ENCODE results near the gene ZFAND3. TPM values are rescaled to one million over a fixed set of nuclear protein-coding genes. Genes with fewer than 3 reads are reported as not detected.

Gene ZFAND3
- polyA plus RNA-seq, 2 of the 4 experiments (the other 2 are of a cell fraction): 12.0 to 50.0 TPM

DNA sequence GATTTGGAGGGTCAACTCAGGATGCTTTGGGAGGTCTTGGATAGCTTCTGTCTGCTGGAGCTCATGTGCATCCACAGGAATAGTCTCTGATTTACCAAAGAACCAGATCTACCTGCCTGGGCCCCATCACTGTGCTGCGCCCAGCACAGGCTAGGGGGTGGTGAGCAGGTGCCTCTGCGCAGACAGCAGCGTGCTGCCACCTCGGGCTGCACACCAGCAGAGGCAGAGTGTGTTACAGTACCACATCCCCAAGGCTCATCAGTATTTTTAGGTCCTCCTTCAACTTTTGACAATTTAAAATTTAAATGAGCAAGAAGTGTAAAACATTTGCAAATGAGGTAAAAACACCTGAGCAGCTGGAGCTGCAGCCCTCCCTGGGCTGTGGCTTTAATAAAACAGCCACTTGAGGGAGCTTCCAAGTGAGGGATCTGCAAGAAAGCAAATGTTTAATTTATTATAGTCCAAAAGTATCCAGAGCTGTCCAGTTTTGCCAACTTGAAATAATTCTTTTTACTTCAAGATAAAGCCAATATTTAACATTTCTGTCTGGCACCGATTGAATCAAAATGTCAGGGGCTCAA is 324.9 kb downstream of the ZFAND3 start:
- ChIA-PET POLR2A (no interaction called here), CTCF (no interaction called here)
- FAIRE-seq (no peak), DNase-seq (ENCODE audit: low read depth in 1 of 2, low spot score in 1 of 2) (no peak), ATAC-seq (no peak)
- H3K4me3 ChIP-seq: no peak overlapping the region
- WGBS (ENCODE audit: missing lambda C conversion rate): 96% methylated on average over 5 of the region's 5 CpGs
- no peak for TF ChIP-seq GATA3 (IDR thresholded peaks at IDR 0.05; ENCODE audit: borderline replicate concordance)
- TF ChIP-seq, protein P1, sequence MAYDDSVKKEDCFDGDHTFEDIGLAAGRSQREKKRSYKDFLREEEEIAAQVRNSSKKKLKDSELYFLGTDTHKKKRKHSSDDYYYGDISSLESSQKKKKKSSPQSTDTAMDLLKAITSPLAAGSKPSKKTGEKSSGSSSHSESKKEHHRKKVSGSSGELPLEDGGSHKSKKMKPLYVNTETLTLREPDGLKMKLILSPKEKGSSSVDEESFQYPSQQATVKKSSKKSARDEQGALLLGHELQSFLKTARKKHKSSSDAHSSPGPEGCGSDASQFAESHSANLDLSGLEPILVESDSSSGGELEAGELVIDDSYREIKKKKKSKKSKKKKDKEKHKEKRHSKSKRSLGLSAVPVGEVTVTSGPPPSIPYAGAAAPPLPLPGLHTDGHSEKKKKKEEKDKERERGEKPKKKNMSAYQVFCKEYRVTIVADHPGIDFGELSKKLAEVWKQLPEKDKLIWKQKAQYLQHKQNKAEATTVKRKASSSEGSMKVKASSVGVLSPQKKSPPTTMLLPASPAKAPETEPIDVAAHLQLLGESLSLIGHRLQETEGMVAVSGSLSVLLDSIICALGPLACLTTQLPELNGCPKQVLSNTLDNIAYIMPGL (CRISPR knock-in tag; IDR thresholded peaks at IDR 0.05; ENCODE audit: borderline replicate concordance): no peak
- no peak for TF ChIP-seq RCOR1 (IDR thresholded peaks at IDR 0.05; ENCODE audit: low read depth, low read length)
- TF ChIP-seq JUN (IDR thresholded peaks at IDR 0.05): no peak
- TF ChIP-seq MYC (IDR thresholded peaks at IDR 0.05; ENCODE audit: borderline replicate concordance, low read length): no peak
- TF ChIP-seq EP300 (IDR thresholded peaks at IDR 0.05): no peak
- TF ChIP-seq MAZ (IDR thresholded peaks at IDR 0.05; ENCODE audit: borderline replicate concordance, low read depth, low read length): no peak
- no peak for TF ChIP-seq SREBF2 (IDR thresholded peaks at IDR 0.05)
- TF ChIP-seq CHD4 (IDR thresholded peaks at IDR 0.05; ENCODE audit: borderline replicate concordance): no peak
- no peak for TF ChIP-seq CBX8 (IDR thresholded peaks at IDR 0.05)
- TF ChIP-seq PHF8 (IDR thresholded peaks at IDR 0.05; ENCODE audit: borderline replicate concordance, low read depth): no peak
- no peak overlapping the region for H3K4me2 ChIP-seq
- H3K9me3 ChIP-seq: no peaks in the 10 kb centered on the region
- no peak overlapping the region for H3K27ac ChIP-seq
- H3K4me1 ChIP-seq: no peaks in the 10 kb centered on the region

DNA sequence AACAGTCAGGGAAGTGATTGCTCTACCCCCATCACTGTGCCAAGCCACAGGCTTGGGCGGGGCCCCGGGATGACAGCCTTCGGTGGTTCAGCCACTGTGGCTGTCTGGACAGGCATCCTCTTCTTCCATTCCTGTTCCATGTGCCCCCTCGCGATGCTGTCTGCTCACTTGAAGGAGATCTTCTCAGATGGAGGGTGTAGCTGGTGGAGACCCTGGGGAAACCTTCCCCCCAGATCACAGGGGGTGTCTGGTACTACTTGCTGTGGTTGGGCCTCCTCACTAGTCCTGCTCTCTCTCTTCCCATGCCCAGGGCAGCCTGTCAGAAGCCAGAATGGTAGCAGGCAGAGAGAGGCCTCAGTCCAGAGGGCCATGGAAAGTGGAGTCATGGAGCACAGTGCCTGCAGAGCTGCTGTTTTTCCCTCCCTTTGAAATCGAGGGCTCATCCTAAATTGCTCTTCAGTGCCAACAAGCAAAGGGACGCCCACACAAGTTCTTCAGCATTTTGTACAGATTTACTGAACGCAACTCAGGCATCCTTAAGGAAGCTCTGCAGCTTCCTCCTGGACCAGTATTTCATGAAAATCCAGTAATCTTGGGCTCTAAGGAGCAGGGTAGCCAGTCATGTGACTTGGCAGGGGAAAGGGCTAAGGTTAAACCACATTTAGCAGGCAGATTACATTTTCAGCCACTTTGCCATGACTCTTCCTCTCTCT is 326.6 kb downstream of the ZFAND3 start:
- no peak for ATAC-seq
- TF ChIP-seq CBX2 (IDR thresholded peaks at IDR 0.05; ENCODE audit: borderline replicate concordance, low read depth) (no peak), CHD2 (IDR thresholded peaks at IDR 0.05; ENCODE audit: low read length, partially characterized antibody) (no peak), JUNB (IDR thresholded peaks at IDR 0.05) (no peak), KDM1A (IDR thresholded peaks at IDR 0.05; ENCODE audit: low read depth) (no peak), ZNF302 (CRISPR knock-in tag; IDR thresholded peaks at IDR 0.05) (no peak), RFX5 (IDR thresholded peaks at IDR 0.05) (no peak), NR3C1 (IDR thresholded peaks at IDR 0.05) (no peak), MAFK (IDR thresholded peaks at IDR 0.05; ENCODE audit: partially characterized antibody) (no peak), HOXA7 (CRISPR knock-in tag; IDR thresholded peaks at IDR 0.05) (no peak), HOXB5 (CRISPR knock-in tag; IDR thresholded peaks at IDR 0.05) (no peak), HEYL (CRISPR knock-in tag; IDR thresholded peaks at IDR 0.05) (no peak), NFE2L2 (conservative IDR thresholded peaks at IDR 0.05; ENCODE audit: low read length) (no peak), TP53 (CRISPR knock-in tag; IDR thresholded peaks at IDR 0.05) (no peak)
- TF ChIP-seq, protein P2, sequence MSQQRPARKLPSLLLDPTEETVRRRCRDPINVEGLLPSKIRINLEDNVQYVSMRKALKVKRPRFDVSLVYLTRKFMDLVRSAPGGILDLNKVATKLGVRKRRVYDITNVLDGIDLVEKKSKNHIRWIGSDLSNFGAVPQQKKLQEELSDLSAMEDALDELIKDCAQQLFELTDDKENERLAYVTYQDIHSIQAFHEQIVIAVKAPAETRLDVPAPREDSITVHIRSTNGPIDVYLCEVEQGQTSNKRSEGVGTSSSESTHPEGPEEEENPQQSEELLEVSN (IDR thresholded peaks at IDR 0.05; ENCODE audit: borderline replicate concordance, low read depth): no peak
- TF ChIP-seq, protein P1 (CRISPR knock-in tag; IDR thresholded peaks at IDR 0.05; ENCODE audit: borderline replicate concordance): no peak
- TF ChIP-seq, protein P3, sequence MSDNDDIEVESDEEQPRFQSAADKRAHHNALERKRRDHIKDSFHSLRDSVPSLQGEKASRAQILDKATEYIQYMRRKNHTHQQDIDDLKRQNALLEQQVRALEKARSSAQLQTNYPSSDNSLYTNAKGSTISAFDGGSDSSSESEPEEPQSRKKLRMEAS (IDR thresholded peaks at IDR 0.05): no peak
- Histone ChIP-seq H3K4me2 (no peak overlapping the region), H3K4me3 (no peak overlapping the region), H3K27ac (no peak overlapping the region), H3K4me1 (no peaks in the 10 kb centered on the region), H3K9me3 (no peaks in the 10 kb centered on the region)
- CTCF ChIA-PET: no interaction called here
- POLR2A ChIA-PET: no interaction called here
- 85% methylated on average over 7 of the region's 8 CpGs for WGBS (ENCODE audit: missing lambda C conversion rate)
- no peak for FAIRE-seq
- DNase-seq (ENCODE audit: low read depth in 1 of 2, low spot score in 1 of 2): no peak

Data from A549 (cell line).